BJ (cell line): ENCODE measurements around the gene UGT2A2. TPM values are rescaled to one million over a fixed set of nuclear protein-coding genes. Genes with fewer than 3 reads are reported as not detected.
"Not testable (repeated sequence)": the region's sequence is repeated elsewhere in the genome, so short reads cannot be mapped to it uniquely, and the experiment has no call there.

Source experiments
- CTCF ChIA-PET: fragments of 350-600 bp; formaldehyde crosslinking; extraction: SDS; loops from one replicate; lab custom pipeline; 2021; ENCODE audit warnings: antibody characterized with exemption, inconsistent platforms; lab: Yijun Ruan, JAX
- POLR2A ChIA-PET: fragments of 300-600 bp; sonication (Branson Sonifier 250); formaldehyde crosslinking; extraction: SDS; loops from one replicate; lab custom pipeline; 2021; ENCODE audit warnings: antibody characterized with exemption; lab: Charles Lee
- DNase-seq: peaks from one replicate; pipeline ENCODE4 v3.0.0-alpha.2; 2011; ENCODE audit warnings: low read depth
- H3K27me3 ChIP-seq: 2 replicates; pipeline ENCODE4 v1.6.0; 2011; ENCODE audit warnings: low read length; ENCODE audit not compliant: control insufficient read depth, insufficient read depth
- H3K36me3 ChIP-seq: 2 replicates; pipeline ENCODE4 v1.5.1; 2011; ENCODE audit warnings: low read length; ENCODE audit not compliant: control insufficient read depth, insufficient read depth
- H3K4me3 ChIP-seq: 2 replicates; pipeline ENCODE4 v1.5.1; 2011; ENCODE audit warnings: low read depth, mild to moderate bottlenecking, control low read depth, low read length
- CTCF ChIP-seq: IDR thresholded peaks from 2 replicates; pipeline ENCODE4 v1.5.1; 2011; ENCODE audit warnings: low read depth, mild to moderate bottlenecking, control low read depth, inconsistent platforms, low read length, moderate library complexity; ENCODE audit not compliant: insufficient read depth
- polyA minus RNA-seq: library from RNA; depleted of rRNA, polyadenylated mRNA; stranded (reverse); fragments of >200 nt; gene quantifications from 2 replicates; pipeline ENCODE4 v1.2.3, GENCODE V29; 2011; rRNA and poly(A)+ RNA removed
- polyA plus RNA-seq: library from polyadenylated mRNA; depleted of rRNA; stranded (reverse); fragments of >200 nt; gene quantifications from 2 replicates; pipeline ENCODE4 v1.2.3, GENCODE V29; 2011; rRNA removed

The UGT2A2 gene
- polyA plus RNA-seq (not detected in 2 replicates), polyA minus RNA-seq (not detected in 2 replicates)

- Histone ChIP-seq H3K27me3 (no peaks in the 10 kb centered on the region), H3K4me3 (no peak within 1 kb of the TSS), H3K36me3 (no peaks in the 10 kb centered on the region)
- POLR2A ChIA-PET, result no interaction called here
- TF ChIP-seq CTCF, result no peak
- DNase-seq, result no peak
- CTCF ChIA-PET, result no interaction called here
These were observed at the start of gene UGT2A2 for GRCh38 chr4:69639542-69639941. Gene UGT2A2, minus strand, starts transcription at chr4:69639642. Its CDS starts 2 bp downstream, at chr4:69639640.

GRCh38 chr4:69684804-69685203 lies 45.4 kb upstream of the UGT2A2 start:
- Histone ChIP-seq H3K36me3 (no peaks in the 10 kb centered on the region), H3K27me3 (no peaks in the 10 kb centered on the region), H3K4me3 (no peak overlapping the region)
- POLR2A ChIA-PET, result no interaction called here
- CTCF ChIA-PET, result interaction anchor here (0.6 kb wide), 1 partner anchor 197 kb away, joined by 3 read pairs; no protein-coding TSS in a partner anchor
- no peak for DNase-seq
- TF ChIP-seq CTCF, result no peak

- POLR2A ChIA-PET, result no interaction called here
- Histone ChIP-seq H3K4me3 (no peak overlapping the region), H3K36me3 (no peaks in the 10 kb centered on the region), H3K27me3 (no peaks in the 10 kb centered on the region)
- no peak for TF ChIP-seq CTCF
- CTCF ChIA-PET, result no interaction called here
- no peak for DNase-seq
These were observed 29.2 kb upstream of the UGT2A2 start for GRCh38 chr4:69668680-69669079.

DNA sequence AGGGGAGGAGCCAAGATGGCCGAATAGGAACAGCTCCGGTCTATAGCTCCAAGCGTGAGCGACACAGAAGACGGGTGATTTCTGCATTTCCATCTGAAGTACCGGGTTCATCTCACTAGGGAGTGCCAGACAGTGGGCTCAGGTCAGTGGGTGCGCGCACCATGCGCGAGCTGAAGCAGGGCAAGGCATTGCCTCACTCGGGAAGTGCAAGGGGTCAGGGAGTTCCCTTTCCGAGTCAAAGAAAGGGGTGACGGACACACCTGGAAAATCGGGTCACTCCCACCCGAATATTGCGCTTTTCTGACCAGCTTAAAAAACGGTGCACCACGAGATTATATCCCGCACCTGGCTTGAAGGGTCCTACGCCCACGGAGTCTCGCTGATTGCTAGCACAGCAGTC lies 24.6 kb upstream of the UGT2A2 start:
- H3K4me3 ChIP-seq, H3K27me3 ChIP-seq, CTCF ChIA-PET, H3K36me3 ChIP-seq, POLR2A ChIA-PET, DNase-seq: not testable (repeated sequence)

DNA sequence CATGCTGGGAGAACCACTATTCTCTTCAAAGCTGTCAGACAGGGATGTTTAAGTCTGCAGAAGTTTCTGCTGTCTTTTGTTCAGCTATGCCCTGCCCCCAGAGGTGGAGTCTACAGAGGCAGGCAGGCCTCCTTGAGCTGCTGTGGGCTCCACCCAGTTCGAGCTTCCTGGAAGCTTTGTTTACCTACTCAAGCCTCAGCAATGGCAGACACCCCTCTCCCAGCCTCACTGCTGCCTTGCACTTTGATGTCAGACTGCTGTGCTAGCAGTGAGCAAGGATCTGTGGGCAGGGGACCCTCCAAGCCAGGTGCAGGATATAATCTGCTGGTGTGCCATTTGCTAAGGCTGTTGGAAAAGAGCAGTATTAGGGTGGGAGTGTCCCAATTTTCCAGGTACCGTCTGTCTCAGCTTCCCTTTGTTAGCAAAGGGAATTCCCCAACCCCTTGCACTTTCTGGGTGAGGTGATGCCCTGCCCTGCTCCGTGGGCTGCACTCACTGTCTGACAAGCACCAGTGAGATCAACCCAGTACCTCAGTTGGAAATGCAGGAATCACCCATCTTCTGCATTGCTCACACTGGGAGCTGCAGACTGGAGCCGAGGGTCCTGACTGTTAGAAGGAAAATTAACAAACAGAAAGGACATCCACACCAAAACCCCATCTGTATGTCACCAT lies 21.8 kb upstream of the UGT2A2 start:
- H3K36me3 ChIP-seq, DNase-seq, POLR2A ChIA-PET, H3K27me3 ChIP-seq, CTCF ChIA-PET, H3K4me3 ChIP-seq: not testable (repeated sequence)

GRCh38 chr4:69658133-69658532 lies 18.7 kb upstream of the UGT2A2 start:
- Histone ChIP-seq H3K27me3 (no peaks in the 10 kb centered on the region), H3K4me3 (no peak overlapping the region), H3K36me3 (no peaks in the 10 kb centered on the region)
- DNase-seq, result no peak
- TF ChIP-seq CTCF, result no peak
- CTCF ChIA-PET, result no interaction called here
- POLR2A ChIA-PET, result no interaction called here
